Kidney glomerular epithelial cell (primary cell): ENCODE data around the gene CEACAM16.
"Not testable (repeated sequence)": the region's sequence is repeated elsewhere in the genome, so short reads cannot be mapped to it uniquely, and the experiment has no call there.

Experiments used
- DNase-seq: peaks from one replicate; lab custom pipeline; 2025; lab: John Stamatoyannopoulos, UW

The CEACAM16 gene

DNA sequence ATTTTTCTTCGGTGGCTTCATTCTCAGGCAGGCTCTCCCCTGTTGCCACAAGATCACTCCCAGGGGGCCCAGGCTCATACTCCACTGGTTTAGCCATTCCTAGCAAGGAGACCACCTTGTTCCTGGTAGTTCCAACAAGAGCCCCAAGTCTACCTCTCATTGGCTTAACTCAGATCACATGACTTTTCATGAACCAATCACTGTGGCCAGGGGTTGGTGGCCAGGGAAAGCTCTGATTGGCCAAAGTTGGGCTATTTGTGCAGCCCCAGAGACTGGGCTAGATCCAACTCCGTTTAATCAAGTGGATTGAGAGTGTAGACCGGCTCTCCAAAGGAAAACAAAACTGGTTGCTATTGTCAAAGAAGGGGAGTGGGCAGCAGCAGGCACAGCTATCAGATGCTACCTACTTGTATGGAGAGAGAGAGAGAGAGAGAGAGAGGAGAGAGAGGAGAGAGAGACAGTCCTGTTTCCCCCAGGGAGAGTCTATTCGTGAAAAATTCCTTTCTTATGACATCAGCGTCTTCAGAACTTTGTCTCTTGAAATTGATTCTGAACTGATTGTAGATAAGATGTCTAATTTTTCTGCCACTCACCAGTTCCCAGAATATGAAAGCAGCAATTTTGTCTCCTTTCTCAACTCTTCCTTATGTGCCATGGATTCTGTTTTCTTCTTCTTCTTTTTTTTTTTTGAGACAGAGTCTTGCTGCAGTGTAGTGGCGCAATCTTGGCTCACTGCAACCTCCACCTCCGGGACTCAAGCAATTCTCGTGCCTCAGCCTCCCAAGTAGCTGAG lies 21.7 kb upstream of the CEACAM16 start:
- peak; percentile 46 for DNase-seq

DNA sequence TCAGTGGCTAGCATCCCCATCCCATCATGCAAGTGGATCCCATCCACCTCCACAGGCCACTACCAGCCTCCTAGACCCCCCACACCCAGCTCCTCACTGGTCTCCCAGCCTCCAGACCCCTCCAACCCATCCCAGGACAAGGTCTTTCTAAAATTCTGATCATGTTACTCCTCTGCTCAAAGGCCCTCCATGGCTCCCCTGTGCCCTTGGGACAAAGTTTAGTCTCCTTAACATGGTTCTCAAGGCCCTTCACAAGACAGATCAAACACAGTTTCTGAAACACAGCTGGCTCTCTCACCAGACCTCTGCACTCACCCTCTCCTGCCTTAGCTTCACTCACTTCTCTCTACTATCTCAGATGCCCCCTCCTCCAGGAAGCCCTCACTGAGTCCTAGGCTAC lies 18.4 kb upstream of the CEACAM16 start:
- no peak for DNase-seq

DNA sequence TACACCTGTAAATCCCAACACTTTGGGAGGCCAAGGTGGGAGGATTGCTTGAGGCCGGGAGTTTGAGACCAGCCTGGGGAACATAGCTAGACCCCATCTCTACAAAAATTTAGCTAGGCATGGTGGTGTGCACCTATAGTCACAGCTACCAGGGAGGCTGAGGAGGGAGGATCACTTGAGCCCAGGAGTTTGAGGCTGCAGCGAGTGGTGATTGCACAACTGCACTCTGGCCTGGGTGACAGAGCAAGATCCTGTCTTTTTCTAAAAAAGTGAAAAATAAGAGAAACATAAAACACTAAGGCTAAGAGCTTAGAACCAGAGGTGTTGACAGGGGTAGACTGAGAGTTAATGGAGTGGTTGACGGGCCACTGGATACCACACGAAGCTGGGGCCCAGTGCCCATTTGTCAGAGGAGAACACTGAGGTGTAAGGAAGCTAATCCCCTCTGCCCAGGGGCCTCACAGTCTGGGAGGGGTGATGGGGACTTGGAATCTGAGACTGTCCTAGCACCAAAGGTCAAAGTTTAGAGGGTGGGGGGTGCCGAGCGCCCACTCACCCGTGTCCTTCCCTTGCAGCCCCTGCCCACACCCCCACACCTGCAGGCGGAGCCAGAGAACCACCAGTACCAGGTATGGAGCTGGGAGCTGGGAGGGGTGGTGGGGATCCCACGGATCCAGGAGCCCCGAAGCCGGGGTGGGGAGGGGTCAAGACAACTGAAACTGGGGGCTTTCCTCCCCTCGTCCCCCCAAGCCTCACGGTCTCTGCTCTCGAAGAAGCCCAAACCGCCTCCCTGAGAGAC lies 16.8 kb upstream of the CEACAM16 start:
- DNase-seq: no peak

- no peak for DNase-seq
Measured at GRCh38 chr19:44682807-44683206, 16.1 kb upstream of the CEACAM16 start.

- no peak for DNase-seq
Measured at GRCh38 chr19:44683434-44684210, 15.3 kb upstream of the CEACAM16 start.

DNA sequence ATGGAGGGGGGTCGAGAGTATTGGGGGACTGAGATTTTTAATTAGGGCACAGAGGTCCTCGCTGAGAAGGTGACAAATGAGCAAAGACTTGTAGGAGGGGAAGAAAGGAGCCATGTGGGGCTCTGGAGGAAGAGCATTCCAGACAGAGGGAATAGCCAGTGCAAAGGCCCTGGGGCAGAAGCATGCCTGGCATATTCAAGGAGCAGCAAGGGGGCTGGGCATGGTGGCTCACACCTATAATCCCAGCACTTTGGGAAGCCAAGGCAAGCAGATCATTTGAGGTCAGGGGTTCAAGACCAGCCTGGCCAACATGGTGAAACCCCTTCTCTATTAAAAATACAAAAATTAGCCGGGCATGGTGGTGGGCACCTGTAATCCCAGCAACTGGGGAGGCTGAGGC lies 14.6 kb upstream of the CEACAM16 start:
- DNase-seq: not testable (repeated sequence)

DNA sequence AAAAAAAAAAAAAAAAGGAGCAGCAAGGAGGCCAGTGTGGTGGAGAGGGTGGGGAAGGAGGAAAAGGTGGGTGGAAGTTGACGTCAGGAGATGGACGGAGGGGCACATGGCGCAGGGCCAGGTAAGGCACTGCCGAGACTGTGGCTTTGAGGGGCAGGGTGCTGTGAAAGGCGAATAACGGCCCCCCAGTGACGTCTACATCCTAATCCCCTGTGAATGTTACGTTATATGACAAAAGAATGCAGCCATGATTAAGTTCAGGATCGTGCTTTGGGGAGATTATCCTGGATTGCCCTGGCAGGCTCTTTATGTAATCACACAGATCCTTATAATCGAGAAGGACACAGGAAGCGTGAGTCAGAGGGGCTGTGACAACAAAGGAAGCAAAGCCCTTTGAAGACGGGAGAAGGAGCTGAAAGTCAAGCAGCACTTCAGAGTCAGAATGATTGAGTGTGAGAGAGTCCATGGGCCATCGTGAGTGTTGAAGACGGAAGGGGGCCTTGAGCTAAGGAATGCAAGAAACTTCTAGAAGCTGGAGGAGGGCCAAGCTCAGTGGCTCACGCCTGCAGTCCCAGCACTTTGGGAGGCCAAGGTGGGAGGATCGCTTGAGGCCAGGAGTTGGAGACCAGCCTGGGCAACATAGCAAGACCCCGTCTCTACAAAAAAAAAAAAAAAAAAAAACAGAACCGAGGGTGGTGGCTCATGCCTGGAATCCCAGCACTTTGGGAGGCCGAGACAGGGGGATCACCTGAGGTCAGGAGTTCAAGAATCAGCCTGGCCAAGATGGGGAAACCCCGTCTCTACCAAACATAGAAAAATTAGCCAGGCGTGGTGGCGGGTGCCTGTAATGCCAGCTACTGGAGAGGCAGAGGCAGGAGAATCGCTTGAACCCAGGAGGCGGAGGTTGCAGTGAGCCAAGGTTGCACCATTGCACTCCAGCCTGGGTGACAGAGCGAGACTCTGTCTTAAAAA lies 13.8 kb upstream of the CEACAM16 start:
- no peak for DNase-seq

GRCh38 chr19:44685877-44686276 lies 13.1 kb upstream of the CEACAM16 start:
- no peak for DNase-seq

GRCh38 chr19:44686896-44687295 lies 12.1 kb upstream of the CEACAM16 start:
- no peak for DNase-seq

- DNase-seq: no peak
Measured at GRCh38 chr19:44687888-44688287, 11.1 kb upstream of the CEACAM16 start.

DNA sequence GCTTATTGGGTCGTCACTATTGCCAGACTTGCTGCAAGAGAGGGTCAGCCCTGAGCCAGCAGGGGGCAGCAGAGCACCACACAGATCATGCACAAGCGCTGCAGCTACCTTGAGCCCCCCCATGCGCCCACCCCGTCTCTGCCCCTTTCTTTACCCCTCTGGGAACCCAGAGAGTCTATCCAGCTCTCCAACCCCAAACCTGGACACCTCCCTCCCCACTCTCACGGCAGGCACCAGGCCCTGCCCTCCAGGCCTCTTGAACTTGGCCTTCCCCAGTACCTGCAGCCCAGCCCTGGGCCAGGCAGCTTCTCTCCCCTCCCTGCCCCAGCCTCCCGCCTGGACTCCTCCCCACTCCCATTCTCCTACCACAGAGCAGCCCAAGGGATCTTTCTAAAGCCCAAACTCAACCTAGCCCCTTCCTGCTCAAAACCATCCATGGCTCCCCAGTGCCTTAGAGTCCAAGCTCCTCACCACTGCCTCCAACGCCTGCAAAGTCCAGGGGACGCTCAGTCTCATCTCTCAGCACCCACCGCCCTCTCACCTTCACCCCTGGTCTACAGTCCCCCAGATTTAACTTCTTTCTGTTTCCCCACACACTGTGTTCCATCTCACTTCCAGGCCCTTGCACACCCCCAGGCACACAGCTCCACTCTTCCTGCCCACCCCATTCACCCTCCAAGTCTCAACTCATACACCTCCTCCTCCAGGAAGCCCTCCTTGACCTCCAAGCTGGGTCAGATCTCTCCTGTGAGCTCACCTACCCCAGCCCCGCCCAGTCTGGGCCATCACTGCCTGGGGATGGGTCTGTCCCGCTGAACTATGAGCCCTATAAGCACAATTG lies 9.4 kb upstream of the CEACAM16 start:
- DNase-seq: peak; percentile 32

DNA sequence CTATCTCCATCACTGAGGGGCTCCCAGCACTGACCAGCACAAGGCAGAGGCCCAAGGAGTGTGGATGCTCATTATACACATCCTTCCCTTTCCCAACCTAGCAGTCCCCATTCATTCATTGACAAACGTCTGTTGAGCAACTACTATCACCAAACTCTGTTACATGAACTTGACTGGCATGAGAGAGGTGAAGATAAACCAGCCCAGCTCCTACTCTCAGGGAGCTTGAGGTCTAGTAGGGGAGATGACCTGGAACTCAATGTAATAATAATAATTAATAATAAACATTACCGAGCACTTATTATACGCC lies 8.9 kb upstream of the CEACAM16 start:
- DNase-seq: no peak

- DNase-seq: no peak
Measured at GRCh38 chr19:44692379-44692721, 6.6 kb upstream of the CEACAM16 start.

DNA sequence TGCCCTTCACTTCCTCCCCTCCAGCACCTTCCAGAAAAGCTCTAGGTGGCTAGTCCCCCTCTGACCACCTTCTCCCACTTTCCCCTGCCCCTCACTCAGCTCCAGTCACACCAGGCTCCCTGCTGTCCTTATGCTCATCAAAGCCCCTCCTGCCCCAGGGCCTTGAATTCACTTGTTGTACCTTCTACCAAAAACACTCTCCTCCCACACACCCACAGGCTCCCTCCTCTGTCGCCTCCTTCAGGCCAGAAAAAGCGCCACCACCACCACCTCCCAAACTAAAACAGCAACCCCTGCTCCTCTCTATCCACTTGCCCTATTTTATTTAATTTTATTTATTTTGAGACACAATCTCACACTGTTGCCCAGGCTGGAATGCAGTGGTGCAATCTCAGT lies 4.8 kb upstream of the CEACAM16 start:
- no peak for DNase-seq

GRCh38 chr19:44696939-44697669 lies 1.8 kb upstream of the CEACAM16 start:
- DNase-seq: no peak

DNA sequence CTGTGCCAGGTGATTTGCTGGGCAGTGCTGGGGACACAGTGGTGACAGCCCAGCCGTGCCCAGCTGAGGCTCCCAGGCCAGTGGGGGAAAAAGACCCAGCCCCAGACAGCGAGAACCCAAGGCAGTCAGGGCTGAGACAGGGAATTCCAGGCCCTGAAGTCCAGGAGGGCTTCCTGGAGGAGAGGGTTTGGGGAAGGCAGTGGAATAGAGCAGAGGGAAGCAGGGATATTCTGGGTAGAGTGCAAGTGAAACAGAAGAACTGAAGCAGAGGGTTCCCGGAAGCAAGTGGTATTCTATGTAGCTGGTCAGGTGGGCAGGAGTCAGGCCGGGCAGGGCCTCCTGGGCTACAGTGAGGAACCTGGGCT lies 1.3 kb upstream of the CEACAM16 start:
- DNase-seq: no peak

DNA sequence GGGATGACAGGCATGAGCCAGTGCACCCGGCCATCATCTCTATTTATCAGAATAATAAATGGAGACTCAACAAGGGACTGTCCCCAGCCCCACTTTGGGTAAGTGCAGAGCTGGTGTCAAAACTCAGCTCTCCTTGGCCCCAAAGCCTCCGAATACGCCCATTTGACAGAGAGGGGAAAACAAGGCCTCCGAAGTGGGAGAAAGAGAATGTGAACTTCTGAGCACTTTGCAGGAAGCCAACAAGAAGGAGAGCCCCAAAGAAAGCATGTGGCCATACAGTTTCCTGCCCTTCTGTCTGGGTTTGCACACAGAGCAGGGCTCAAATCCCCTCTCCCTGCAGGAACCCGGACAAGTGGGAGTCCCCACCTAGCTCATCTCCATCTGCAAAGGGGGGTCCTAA lies 1.6 kb downstream of the CEACAM16 start:
- DNase-seq: no peak

- DNase-seq: no peak
Measured at GRCh38 chr19:44701228-44701627, 2.3 kb downstream of the CEACAM16 start.

DNA sequence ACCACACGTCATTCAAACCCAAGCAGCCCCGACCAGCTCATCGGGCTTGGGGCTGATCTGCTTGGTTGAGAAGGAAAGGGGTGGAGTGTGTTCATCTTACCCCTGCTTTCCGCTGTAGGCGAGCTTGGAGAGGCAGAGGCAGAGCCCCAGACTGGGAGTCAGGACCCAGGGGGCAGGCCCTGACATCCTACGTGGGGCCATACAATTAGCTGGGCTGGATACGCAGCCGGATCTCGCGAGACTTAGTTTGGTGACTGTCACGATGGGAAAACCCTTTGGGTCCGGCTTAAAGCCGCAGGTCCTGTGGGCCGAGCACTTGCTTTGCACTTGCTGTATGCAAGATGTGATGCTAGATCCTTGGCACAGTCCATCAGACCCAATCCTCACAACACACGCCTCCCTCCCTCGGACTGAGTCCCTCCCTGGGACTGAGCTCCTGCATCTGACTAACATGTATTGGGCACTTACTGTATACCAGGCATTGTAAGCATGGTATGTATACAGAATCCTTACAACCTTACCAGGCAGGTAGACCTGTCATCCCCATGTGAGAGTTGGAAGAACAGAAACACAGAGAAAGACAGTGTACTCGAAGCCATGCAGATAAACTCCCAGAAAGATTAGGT lies 3.7 kb downstream of the CEACAM16 start:
- no peak for DNase-seq
